Right lobe of liver (tissue), 6 donors: ENCODE data around the gene PRAC2. TPM values are rescaled to one million over a fixed set of nuclear protein-coding genes. Genes with fewer than 3 reads are reported as not detected.

Experiments
- ATAC-seq, 4 donors: fragments of 200-7000 bp; cut with Tn5 transposase; one replicate each; pipeline ENCODE4 v1.9.1; 2020; ENCODE audit warnings: mild to moderate bottlenecking in 4 of 4, moderate library complexity in 4 of 4
- DNase-seq, 3 donors: peaks; one replicate each; pipeline ENCODE4 v3.0.0-alpha.2; 2020
- H3K27ac ChIP-seq, 3 donors: fragments of 200-600 bp; one replicate each; pipeline ENCODE4 v1.8.0; 2022
- H3K27me3 ChIP-seq, 2 donors: fragments of 200-600 bp; one replicate each; pipeline ENCODE4 v1.8.0; 2022
- H3K36me3 ChIP-seq, 4 donors: fragments of 200-600 bp; sonication (generic) in 1 of 4; one replicate each; pipeline versions ENCODE4 v1.5.1 to v1.8.0; 2017 to 2022; ENCODE audit warnings: control low read depth in 1 of 4
- H3K4me1 ChIP-seq, 4 donors: fragments of 200-600 bp; sonication (generic) in 1 of 4; one replicate each; pipeline versions ENCODE4 v1.5.1 to v1.8.0; 2017 to 2022; ENCODE audit warnings: control low read depth in 1 of 4
- H3K4me3 ChIP-seq, 3 donors: fragments of 200-600 bp; one replicate each; pipeline ENCODE4 v1.8.0; 2022
- H3K9me3 ChIP-seq, 4 donors: fragments of 200-600 bp; sonication (generic) in 1 of 4; one replicate each; pipeline versions ENCODE4 v1.5.1 to v1.8.0; 2017 to 2022; ENCODE audit warnings: control low read depth in 1 of 4
- POLR2A ChIP-seq: fragments of 450-650 bp; IDR thresholded peaks from one replicate; pipeline ENCODE4 v1.6.1; 2017; ENCODE audit warnings: antibody characterized with exemption, mild to moderate bottlenecking
- WGBS: methylation state at CpG from one replicate; pipeline ENCODE4 v1.1.6; 2018; ENCODE audit warnings: low coverage, low lambda C conversion rate; ENCODE audit not compliant: insufficient coverage; ENCODE audit errors: missing lambda C conversion rate; 5-methylcytosine and 5-hydroxymethylcytosine counted together
- intact Hi-C, 2 donors: fragments of 100-400 bp; cut with DNase I; formaldehyde crosslinking; loops; one replicate each; pipeline versions ENCODE4 v1.11.2 to v1.14.1; 2022
- total RNA-seq, 6 experiments: library from RNA; depleted of rRNA in 2 of 6; stranded (reverse); fragments of >200 nt in 2 of 6; fragmentation: NEBNext Ultra II Directional in 3 of 6; extraction: Animal tissue kit (Norgen Biotek cat#: 25700) in 3 of 6; gene quantifications; one replicate each; pipeline versions ENCODE4 v1.1.0 to v1.2.4, GENCODE V29; 2016 to 2023
- TF ChIP-seq, protein P1 (sequence below), 4 donors: fragments of 200-600 bp in 3 of 4; fragments of 450-650 bp in 1 of 4; IDR thresholded peaks; one replicate each; pipeline versions ENCODE4 v1.5.1 to v1.8.0; 2016 to 2022; ENCODE audit warnings: antibody characterized with exemption in 4 of 4, mild to moderate bottlenecking in 2 of 4
- donor health status: DM: no; HTN: yes; CAD: no.
- donor health status: DM: no; HTN: no; CAD: no.
- donor health status: DM: no; HTN: no; CAD: no.
- donor health status: DM: no; HTN: yes; CAD: no.
- donor health status: DM: no; HTN: yes; CAD: no.

Gene PRAC2
- total RNA-seq, 6 experiments from 2014 or later: not detected

DNA sequence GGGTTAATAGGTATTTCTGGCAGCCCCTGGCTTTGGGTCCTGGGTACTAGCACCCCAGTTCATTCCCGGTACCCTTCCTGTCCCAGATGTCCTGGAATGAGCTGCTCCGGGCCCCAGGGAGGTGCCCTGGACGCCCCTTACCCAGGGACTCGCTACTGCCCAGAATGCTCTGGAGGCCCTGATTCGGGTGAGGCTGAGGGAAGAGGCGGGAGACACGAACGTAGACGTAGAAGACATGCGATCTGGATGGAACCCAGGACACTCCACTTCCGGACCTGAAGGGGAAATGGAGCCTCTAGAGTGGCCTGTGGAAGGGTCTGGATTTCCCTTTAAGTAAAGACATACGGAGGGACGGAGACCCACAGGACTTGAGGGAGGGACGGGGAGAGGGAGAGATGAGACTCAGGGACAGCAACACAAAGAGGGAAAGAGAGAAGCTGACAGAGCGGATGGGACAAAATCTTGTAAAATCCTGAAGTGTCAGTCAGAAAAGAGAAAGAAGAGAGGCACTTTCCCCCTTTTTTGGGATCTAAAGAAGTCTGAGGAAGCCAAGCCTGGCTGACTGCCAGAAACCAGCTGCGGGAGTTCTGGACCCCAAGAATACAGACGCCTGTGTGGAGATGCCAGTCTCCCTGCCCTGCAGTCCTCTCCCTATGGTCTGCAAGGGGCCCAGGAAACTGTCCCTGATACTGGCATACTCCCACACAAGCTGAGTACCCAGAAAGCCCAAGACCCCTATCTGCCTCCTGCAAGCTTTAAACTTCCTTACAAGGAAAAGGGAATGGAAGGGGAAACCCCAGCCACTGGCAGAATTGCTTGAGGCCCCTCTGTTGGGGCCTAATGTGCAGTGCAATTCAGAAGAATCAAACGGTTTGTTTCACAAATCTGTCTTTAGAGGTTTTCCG, 6.6 kb downstream of the PRAC2 start:
- Histone ChIP-seq H3K9me3 (no peaks in the 10 kb centered on the region), H3K36me3 (no peaks in the 10 kb centered on the region), H3K4me3 (no peak overlapping the region), H3K4me1 (peaks cover 0 to 4% (median 0%) of the 10 kb centered on the region in 4 donors), H3K27ac (no peak overlapping the region), H3K27me3 (peaks cover 12 to 80% of the 10 kb centered on the region in 2 donors)
- intact Hi-C loops: loop anchor here (10.0 kb wide), 1 partner anchor 55 kb away; no protein-coding TSS in a partner anchor
- 10% methylated on average over 11 of the region's 19 CpGs for WGBS
- ATAC-seq: no peak
- DNase-seq: no peak
- TF ChIP-seq, protein P1, sequence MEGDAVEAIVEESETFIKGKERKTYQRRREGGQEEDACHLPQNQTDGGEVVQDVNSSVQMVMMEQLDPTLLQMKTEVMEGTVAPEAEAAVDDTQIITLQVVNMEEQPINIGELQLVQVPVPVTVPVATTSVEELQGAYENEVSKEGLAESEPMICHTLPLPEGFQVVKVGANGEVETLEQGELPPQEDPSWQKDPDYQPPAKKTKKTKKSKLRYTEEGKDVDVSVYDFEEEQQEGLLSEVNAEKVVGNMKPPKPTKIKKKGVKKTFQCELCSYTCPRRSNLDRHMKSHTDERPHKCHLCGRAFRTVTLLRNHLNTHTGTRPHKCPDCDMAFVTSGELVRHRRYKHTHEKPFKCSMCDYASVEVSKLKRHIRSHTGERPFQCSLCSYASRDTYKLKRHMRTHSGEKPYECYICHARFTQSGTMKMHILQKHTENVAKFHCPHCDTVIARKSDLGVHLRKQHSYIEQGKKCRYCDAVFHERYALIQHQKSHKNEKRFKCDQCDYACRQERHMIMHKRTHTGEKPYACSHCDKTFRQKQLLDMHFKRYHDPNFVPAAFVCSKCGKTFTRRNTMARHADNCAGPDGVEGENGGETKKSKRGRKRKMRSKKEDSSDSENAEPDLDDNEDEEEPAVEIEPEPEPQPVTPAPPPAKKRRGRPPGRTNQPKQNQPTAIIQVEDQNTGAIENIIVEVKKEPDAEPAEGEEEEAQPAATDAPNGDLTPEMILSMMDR (IDR thresholded peaks at IDR 0.05): no peak
- no peak for TF ChIP-seq POLR2A

DNA sequence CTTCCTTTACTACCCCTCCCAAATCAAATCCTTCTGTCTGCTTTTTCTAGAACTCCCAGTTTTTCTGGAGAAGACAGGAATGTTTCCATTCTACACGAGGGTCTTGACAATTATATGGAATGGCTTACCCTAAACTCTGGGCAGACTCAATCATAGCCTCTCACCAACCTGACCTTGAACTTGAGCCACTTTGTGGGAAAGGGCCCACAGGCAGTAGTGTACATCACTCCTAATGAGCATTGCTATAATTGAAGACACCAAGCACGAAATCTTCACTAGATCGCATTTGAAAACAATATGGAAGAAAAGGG, 7.2 kb downstream of the PRAC2 start:
- Histone ChIP-seq H3K4me1 (no peaks in the 10 kb centered on the region), H3K27me3 (peaks cover 12 to 76% of the 10 kb centered on the region in 2 donors), H3K9me3 (no peaks in the 10 kb centered on the region), H3K4me3 (no peak overlapping the region), H3K36me3 (no peaks in the 10 kb centered on the region), H3K27ac (no peak overlapping the region)
- ATAC-seq (no peak), DNase-seq (no peak)
- intact Hi-C loops: loop anchor here in 1 of 2 donors (10.0 kb wide), 1 partner anchor 55 kb away; no protein-coding TSS in a partner anchor
- TF ChIP-seq POLR2A: no peak
- TF ChIP-seq, protein P1 (IDR thresholded peaks at IDR 0.05): no peak
- WGBS: 36% methylated on average over 3 of the region's 3 CpGs

DNA sequence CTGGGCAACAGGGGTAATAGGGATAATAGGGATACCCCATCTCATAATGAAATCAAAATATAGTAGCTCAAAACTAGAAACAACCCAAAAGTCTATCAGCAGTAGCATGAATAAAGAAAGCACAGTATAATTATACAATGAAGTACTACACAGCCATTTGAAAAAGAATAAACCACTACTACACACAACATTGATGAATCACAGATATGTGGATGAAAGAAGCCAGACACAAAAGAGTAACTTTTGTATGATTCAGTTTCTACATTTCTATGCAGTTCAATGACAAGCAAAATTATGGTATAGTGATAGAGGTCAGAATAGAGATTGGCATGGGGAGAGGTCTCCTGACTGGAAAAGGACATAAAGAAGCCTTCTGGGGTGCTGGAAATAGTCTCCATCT, 8.4 kb downstream of the PRAC2 start:
- DNase-seq (no peak), ATAC-seq (no peak)
- Histone ChIP-seq H3K4me1 (no peaks in the 10 kb centered on the region), H3K9me3 (no peaks in the 10 kb centered on the region), H3K27me3 (peaks cover 12 to 64% of the 10 kb centered on the region in 2 donors), H3K27ac (no peak overlapping the region), H3K4me3 (no peak overlapping the region), H3K36me3 (no peaks in the 10 kb centered on the region)
- TF ChIP-seq POLR2A: no peak
- TF ChIP-seq, protein P1 (IDR thresholded peaks at IDR 0.05): no peak
- intact Hi-C loops: loop anchor here in 1 of 2 donors (10.0 kb wide), 1 partner anchor 53 kb away; no protein-coding TSS in a partner anchor

DNA sequence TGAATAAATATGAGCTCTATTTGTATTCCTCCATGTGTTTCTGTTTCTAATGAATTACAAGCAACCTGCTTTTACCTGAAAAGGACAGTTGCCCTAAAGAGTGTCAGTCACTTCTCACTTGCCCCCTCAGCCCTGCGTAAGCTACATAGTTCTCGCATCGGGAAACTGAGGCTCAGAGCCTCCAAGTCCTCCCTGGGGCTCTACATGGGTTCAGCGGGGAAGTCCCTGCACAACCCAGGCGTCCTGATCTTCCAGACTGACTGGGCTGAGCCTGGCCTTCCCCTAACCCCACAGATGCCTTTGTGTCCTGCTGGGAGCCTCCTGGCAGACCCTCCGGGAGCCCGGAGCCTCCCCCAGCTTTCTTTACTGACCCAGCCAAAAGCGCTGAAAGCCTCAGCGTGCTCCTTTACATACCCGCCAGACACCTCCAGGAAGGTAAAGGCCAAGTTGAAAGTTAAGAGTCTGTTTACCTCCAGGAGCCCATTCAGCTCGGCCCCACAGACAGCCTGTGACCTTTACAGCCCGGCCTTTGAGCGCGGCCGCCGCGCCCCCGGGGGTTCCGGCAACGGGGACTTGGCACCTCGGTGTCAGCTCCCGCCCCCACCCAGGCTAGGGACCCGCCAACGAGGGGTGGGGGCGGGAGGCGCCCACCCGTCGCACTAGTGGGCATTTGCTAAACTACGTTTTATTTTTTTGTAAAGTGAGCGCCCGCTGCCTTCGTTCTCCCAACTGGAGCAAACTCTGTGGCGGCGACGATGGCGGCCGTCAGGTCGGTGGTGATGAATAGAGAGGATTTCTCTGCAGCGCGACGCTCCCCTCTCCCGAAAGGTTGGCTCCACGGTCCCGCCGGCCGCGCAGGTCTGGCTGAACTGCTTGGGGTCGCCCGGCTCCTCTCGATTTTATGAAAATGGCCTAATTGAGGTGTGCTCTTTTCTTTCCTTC, 10.0 kb downstream of the PRAC2 start:
- Histone ChIP-seq H3K4me1 (no peaks in the 10 kb centered on the region), H3K27me3 (peaks cover 13 to 55% of the 10 kb centered on the region in 2 donors), H3K4me3 (no peak overlapping the region), H3K27ac (no peak overlapping the region), H3K9me3 (no peaks in the 10 kb centered on the region), H3K36me3 (no peaks in the 10 kb centered on the region)
- ATAC-seq (no peak), DNase-seq (no peak)
- TF ChIP-seq, protein P1 (IDR thresholded peaks at IDR 0.05): no peak
- TF ChIP-seq POLR2A: no peak
- intact Hi-C loops: loop anchor here in 1 of 2 donors (10.0 kb wide), 1 partner anchor 52 kb away; no protein-coding TSS in a partner anchor
- WGBS: 7% methylated on average over 37 of the region's 50 CpGs
